ENCODE data around the gene PKD1.
A peak's percentile ranks its signal among the peaks of the same experiment; 100 is the strongest.

The PKD1 gene

DNA sequence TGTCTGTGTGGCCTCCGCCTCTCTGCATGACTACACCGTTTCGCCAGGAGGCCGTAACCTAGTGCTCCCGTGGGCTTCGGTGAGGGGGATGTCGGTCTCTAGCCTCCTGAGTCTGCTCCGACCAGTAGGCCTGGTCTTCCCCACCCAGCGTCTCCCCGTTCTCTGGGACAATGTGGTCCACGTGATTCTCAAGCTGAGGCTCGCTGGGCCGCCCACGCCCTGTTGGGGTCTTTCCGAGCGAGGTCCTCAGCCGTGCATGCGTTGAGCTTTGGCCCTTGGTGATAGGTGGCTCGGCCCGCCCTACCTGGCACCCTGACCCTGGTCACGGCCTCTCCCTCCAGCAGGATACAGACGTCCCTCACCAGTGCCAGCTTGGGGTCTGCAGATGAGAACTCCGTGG lies 57.0 kb downstream of the PKD1 start:
- H3K4me1 ChIP-seq, result peaks cover 57% of the 10 kb centered on the region
- TF ChIP-seq Cebpa-rat (IDR thresholded peaks at IDR 0.05), result no peak
- 0 out of 2 replicates have a peak overlapping the region, but pooled peaks have one; percentile 43 for H3K9ac ChIP-seq
- H3K9me3 ChIP-seq, result no peaks in the 10 kb centered on the region
- no peak overlapping the region for H3K4me3 ChIP-seq
- no peak overlapping the region for H3K27ac ChIP-seq
- 0 out of 2 replicates have a peak, but pooled peaks cover 16% of the 10 kb centered on the region for H4K20me1 ChIP-seq
- peaks cover 78% of the 10 kb centered on the region for H3K36me3 ChIP-seq
- H3K4me2 ChIP-seq, result peak overlapping the region; percentile 50
- no peaks in the 10 kb centered on the region for H3K27me3 ChIP-seq

DNA sequence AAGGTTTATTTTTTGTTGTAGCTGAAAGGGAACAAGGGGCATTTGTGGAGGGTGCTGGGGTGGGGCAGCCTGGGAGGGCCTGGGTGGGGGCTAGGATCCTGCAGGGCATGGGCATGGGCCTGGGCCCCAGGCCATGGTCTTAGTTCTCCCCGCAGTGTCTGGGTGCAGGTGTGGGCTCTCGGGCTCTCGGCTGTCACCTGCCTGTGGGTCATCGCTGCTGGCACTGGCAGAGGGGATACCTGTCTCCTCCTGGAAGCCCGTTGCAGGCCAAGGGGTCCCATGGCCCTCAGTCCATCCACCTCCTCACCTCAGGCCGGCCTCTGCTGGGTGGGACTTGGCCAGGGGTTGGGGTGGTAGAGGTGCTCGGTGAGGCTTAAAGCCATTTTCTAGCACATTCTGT lies 57.6 kb downstream of the PKD1 start:
- Histone ChIP-seq H3K4me3 (no peak overlapping the region), H4K20me1 (0 out of 2 replicates have a peak, but pooled peaks cover 16% of the 10 kb centered on the region), H3K9ac (0 out of 2 replicates have a peak overlapping the region, but pooled peaks have one; percentile 43), H3K27me3 (no peaks in the 10 kb centered on the region), H3K9me3 (no peaks in the 10 kb centered on the region), H3K27ac (no peak overlapping the region), H3K36me3 (peaks cover 84% of the 10 kb centered on the region), H3K4me2 (peak overlapping the region; percentile 50), H3K4me1 (peaks cover 51% of the 10 kb centered on the region)
- TF ChIP-seq Cebpa-rat (IDR thresholded peaks at IDR 0.05), result no peak

DNA sequence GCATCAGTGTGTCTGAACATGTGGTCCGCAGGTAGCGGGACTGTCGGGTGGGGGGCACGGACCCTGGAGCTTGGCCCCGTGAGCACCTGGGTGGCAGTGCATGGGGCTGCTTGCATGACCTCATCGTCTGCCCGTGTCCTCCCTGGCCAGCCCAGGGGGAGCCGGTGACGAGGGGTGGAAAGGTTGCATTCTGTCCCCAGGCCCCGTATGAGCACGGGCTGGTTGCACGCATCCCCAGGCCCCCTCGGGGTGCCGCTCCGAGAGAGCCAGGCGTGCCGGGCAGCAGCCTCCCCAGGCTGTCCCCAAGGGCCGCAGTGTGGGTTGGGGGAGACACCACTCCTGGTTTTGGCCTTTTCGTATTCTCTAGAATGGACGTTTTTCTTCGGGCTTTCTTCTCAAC lies 58.0 kb downstream of the PKD1 start:
- H3K36me3 ChIP-seq, result peaks cover 88% of the 10 kb centered on the region
- H3K4me2 ChIP-seq, result peak overlapping the region; percentile 50; the same call in 1 of the 2 replicates
- H4K20me1 ChIP-seq, result 0 out of 2 replicates have a peak, but pooled peaks cover 15% of the 10 kb centered on the region
- H3K4me1 ChIP-seq, result peaks cover 47% of the 10 kb centered on the region
- no peaks in the 10 kb centered on the region for H3K27me3 ChIP-seq
- H3K27ac ChIP-seq, result no peak overlapping the region
- H3K9ac ChIP-seq, result no peak overlapping the region
- H3K9me3 ChIP-seq, result no peaks in the 10 kb centered on the region
- H3K4me3 ChIP-seq, result no peak overlapping the region
- TF ChIP-seq Cebpa-rat (IDR thresholded peaks at IDR 0.05), result no peak

DNA sequence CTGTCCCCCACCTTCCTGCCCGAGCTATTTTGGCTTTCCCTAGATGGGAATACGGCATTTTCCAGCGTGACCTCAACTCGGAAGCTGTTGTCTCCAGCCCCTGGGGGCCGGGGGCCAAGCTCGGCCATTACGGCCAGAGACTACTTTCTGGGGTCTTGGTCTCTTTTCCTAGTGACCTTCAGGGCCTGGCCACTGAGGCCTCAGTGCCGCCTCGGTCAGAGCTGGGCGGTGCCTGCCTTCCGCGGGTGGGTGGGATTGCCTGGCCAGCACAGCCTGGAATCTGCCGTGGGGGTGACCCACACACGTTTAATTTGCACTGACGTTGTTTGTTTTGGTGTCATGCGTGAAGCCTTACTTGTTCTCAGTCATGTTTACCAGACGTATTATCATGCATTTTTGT lies 58.7 kb downstream of the PKD1 start:
- Histone ChIP-seq H3K27me3 (no peaks in the 10 kb centered on the region), H4K20me1 (0 out of 2 replicates have a peak, but pooled peaks cover 8% of the 10 kb centered on the region), H3K27ac (no peak overlapping the region), H3K4me2 (no peak overlapping the region), H3K4me3 (no peak overlapping the region), H3K4me1 (peaks cover 40% of the 10 kb centered on the region), H3K9me3 (no peaks in the 10 kb centered on the region), H3K9ac (no peak overlapping the region), H3K36me3 (peaks cover 90% of the 10 kb centered on the region)
- TF ChIP-seq Cebpa-rat (IDR thresholded peaks at IDR 0.05), result no peak

DNA sequence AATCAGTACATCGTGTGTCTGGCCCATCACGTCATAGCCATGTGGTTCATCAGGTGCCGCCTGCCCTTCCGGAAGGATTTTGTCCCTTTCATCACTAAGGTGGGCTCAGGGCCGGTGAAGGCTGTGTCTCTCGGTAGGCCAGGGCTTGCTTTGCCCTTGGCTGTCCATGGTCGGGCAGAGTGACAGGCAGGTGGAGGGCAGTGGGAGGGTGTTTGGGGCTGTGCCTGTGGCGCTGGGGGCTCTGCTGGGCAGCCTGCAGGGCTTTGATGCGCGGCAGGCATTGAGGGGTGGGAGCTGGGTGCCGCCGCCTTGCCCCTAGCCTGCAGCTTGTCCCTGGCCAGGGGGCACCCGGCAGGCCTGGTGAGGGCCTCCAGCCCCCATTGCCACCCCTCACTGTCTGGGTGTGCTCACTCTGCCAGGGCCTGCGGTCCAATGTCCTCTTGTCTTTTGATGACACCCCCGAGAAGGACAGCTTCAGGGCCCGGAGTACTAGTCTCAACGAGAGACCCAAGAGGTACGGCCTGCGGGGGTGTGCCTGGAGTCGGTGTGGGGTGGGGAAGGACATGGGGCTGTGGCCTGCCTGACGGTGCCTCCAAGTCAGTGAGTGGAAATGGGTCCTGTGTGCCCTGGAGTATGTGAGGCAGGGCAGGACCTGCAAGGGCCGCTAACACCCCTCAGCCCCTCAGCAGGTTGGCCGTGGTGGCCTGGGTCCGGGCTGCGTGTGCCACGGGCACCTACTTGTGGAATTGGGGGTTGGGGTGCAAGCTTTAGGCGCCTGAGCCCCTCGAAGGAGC lies 59.4 kb downstream of the PKD1 start:
- Histone ChIP-seq H3K27me3 (no peaks in the 10 kb centered on the region), H3K36me3 (peaks cover 90% of the 10 kb centered on the region), H3K9me3 (no peaks in the 10 kb centered on the region), H4K20me1 (0 out of 2 replicates have a peak, but pooled peaks cover 5% of the 10 kb centered on the region), H3K9ac (no peak overlapping the region), H3K4me3 (no peak overlapping the region), H3K4me2 (no peak overlapping the region), H3K27ac (no peak overlapping the region), H3K4me1 (peaks cover 38% of the 10 kb centered on the region)
- no peak for TF ChIP-seq Cebpa-rat (IDR thresholded peaks at IDR 0.05)

DNA sequence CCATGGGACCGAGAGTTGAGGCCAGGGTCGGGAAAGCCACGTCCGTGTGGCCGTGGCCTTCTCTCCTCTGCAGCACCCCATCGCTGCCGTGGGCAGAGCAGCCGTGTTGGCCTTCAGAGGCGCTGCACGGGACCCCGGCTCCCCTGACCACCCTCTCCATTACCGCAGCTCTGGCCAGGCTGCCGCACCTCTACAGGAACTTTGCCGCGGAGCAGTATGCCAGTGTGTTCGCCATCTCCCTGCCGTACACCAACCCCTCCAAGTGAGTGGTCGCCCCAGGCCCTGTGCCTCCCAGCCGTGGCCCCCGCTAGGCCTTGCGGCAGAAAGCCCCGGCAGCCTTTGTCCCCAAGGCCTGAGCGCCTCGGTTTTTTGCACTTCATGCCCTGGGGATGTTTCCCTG lies 60.1 kb downstream of the PKD1 start:
- H3K9me3 ChIP-seq, result no peaks in the 10 kb centered on the region
- 0 out of 2 replicates have a peak, but pooled peaks cover 5% of the 10 kb centered on the region for H4K20me1 ChIP-seq
- H3K36me3 ChIP-seq, result peaks cover 94% of the 10 kb centered on the region
- TF ChIP-seq Cebpa-rat (IDR thresholded peaks at IDR 0.05), result no peak
- H3K4me3 ChIP-seq, result no peak overlapping the region
- H3K9ac ChIP-seq, result no peak overlapping the region
- peaks cover 36% of the 10 kb centered on the region for H3K4me1 ChIP-seq
- H3K27me3 ChIP-seq, result no peaks in the 10 kb centered on the region
- H3K4me2 ChIP-seq, result no peak overlapping the region
- no peak overlapping the region for H3K27ac ChIP-seq

DNA sequence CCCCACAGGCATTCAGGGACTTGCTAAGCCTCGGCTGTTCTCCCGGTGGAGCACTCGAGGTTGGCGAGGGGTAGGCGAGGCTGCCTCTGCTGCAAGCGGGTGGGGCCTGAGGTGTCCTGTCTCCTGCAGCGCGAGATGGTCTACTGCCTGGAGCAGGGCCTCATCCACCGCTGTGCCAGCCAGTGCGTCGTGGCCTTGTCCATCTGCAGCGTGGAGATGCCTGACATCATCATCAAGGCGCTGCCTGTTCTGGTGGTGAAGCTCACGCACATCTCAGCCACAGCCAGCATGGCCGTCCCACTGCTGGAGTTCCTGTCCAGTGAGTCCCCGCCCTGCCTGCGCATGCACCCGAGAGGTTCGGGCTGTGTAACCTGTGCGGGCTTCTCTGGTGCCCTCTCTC lies 61.6 kb downstream of the PKD1 start:
- no peak overlapping the region for H3K4me2 ChIP-seq
- no peaks in the 10 kb centered on the region for H3K9me3 ChIP-seq
- H3K27me3 ChIP-seq, result no peaks in the 10 kb centered on the region
- 0 out of 2 replicates have a peak, but pooled peaks cover 5% of the 10 kb centered on the region for H4K20me1 ChIP-seq
- H3K9ac ChIP-seq, result no peak overlapping the region
- peaks cover 21% of the 10 kb centered on the region for H3K4me1 ChIP-seq
- no peak overlapping the region for H3K4me3 ChIP-seq
- H3K36me3 ChIP-seq, result peaks cover 92% of the 10 kb centered on the region
- H3K27ac ChIP-seq, result no peak overlapping the region
- no peak for TF ChIP-seq Cebpa-rat (IDR thresholded peaks at IDR 0.05)

DNA sequence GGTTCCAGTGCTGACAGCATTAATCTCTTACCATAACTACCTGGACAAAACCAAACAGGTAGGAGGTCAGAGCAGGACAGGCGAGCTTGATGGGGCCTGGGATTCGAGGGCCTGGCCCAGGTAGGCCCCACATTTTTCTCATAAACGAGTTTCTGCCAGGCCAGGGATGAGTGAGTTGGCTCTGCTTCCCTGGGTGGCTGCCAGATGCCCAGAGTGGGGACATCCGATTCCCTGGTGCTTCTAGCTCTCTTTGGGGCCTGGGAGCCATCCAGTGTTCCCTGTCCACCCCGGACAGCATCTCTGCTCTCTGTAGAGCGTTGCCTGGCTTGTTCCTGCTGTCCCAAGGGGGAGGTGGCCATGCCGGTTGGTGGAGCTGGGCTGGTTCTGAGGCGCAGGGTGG lies 62.8 kb downstream of the PKD1 start:
- Histone ChIP-seq H3K36me3 (peaks cover 96% of the 10 kb centered on the region), H3K27ac (no peak overlapping the region), H3K27me3 (no peaks in the 10 kb centered on the region), H3K4me1 (peaks cover 10% of the 10 kb centered on the region), H3K4me3 (no peak overlapping the region), H3K9me3 (no peaks in the 10 kb centered on the region), H3K4me2 (no peak overlapping the region), H3K9ac (no peak overlapping the region; the same call in 1 of the 2 replicates), H4K20me1 (no peaks in the 10 kb centered on the region)
- no peak for TF ChIP-seq Cebpa-rat (IDR thresholded peaks at IDR 0.05)

DNA sequence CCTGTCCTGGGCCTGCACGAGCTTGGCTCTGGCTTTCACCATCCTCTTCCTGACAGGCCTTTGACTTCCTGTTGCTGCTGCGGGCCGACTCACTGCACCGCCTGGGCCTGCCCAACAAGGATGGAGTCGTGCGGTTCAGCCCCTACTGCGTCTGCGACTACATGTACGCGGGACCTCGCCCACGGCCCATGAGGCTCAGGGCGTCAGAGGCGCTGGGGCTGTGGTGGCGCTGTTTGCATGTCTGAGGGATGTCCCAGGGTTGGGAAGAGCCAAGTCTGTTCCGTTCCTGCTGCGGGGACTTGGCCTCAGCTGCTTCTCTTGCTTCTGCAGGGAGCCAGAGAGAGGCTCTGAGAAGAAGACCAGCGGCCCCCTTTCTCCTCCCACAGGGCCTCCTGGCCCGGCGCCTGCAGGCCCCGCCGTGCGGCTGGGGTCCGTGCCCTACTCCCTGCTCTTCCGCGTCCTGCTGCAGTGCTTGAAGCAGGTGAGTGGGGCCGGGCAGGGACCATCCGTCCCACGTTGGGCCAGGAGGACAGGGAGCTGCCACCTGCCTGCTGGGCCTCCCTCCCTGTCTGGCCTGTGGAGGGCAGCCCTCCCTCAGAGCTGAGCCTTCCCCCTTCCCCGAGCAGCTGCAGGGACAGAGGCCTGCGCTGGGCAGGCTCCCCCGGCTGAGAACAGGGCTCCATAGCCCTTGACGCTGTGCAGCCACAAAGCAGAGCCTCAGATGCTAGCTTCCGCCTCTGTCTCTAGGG lies 64.1 kb downstream of the PKD1 start:
- peak overlapping the region; percentile 26; the same call in 1 of the 2 replicates for H3K4me2 ChIP-seq
- no peak overlapping the region for H3K4me3 ChIP-seq
- no peaks in the 10 kb centered on the region for H3K27me3 ChIP-seq
- TF ChIP-seq Cebpa-rat (IDR thresholded peaks at IDR 0.05), result no peak
- peak overlapping the region; percentile 24; the same call in 1 of the 2 replicates for H3K9ac ChIP-seq
- peaks cover 10% of the 10 kb centered on the region for H3K4me1 ChIP-seq
- H4K20me1 ChIP-seq, result no peaks in the 10 kb centered on the region
- H3K36me3 ChIP-seq, result peaks cover 96% of the 10 kb centered on the region
- H3K27ac ChIP-seq, result peak overlapping the region; percentile 38; the same call in 1 of the 2 replicates
- H3K9me3 ChIP-seq, result no peaks in the 10 kb centered on the region

All from BLaER1 (cell line).